NCI-H82 treated with DMSO at 0.1 percent for 48 hours (cell line): ENCODE measurements around the gene GPR35.

Experiments used
- DNase-seq: peaks from one replicate; lab custom pipeline; 2025; ENCODE audit not compliant: unreplicated experiment; lab: John Stamatoyannopoulos, UW

The GPR35 gene

DNA sequence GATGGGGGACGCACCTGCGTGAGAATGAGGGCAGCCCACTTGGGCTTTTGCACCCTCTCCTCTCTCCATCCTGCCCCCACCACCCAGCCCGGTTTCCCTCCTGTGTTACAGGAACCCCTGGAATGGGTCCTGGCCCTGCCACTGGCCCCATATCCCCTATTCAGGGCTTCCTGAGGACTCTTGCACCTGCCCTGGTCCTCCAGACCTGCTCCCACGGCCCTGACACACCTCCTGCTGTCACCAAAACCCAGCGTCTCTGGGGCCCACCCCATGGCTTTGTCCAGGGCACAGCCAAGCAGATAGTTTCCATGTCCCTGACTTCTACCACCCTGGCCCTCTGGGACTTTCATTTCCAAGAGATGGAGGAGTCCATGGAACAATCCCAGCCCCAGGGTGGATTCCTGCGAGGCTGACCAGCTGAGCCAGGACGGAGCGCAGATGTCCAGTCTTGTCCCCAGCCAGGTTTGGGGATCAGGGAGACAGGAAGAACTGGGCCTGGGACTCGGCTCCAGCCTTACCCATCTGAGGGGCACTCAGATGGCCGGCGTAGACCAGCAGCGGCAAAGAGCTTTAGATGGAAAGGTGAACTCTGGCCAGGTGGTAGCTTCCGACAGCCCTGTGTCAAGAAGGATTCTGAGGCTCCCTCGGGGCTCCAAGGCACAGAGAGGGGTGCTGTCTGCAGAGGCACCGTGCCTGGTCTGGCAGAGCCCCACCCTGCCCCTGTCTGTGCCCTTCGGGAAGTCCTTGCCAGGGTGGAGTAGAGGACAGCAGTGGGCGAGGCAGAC lies 12.0 kb downstream of the GPR35 start:
- DNase-seq, result no peak

DNA sequence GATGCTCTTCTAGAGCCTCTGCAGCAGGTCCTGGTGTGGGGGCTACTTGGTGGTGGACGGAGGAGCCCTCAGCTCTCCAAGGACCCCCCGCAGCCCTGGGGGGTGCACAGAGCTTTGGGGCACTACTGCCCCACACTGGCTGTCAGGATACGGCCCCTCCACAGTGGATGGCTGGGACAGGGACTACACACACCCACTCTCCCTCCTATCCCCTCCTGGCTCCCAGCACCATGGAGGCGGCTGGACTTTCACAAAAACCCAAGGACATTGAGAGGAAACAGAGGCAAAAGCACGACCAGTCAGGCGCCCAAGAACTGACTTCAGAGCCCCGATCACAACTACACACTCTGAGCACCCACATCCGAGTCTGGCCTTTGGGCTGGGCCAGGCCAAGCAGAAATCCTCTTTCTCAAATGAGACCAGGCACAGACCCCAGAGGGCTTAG lies 12.6 kb downstream of the GPR35 start:
- no peak for DNase-seq

DNA sequence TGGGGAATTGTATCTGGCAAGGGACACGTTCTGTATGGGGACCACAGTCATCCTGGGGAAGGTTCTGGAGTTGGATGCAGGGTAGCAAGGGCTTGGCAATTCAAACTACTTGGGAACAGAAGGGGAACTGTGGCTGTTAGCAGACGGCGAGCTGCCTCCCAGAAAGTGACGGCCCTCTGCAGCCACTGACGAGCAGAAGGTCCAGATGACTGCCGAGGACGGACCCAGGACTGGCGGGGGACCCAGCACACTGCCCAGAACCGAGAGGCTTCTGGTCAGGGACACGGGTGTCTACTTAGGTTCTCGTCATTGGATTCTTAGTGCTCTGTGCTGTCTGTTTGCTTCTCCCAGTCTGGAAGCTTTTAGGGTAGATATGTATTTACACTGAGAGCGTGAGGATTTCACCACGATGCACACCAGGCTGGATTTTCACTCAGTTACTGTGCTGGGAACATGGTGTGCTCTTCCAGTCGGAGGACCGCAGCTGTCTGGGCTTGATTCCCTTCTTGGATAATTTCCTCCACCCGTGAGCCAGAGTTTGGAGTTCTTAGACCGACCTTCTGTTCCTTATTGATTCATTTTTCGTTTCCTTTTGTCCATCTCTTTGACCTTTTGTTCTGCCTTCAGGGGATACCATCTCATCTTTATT lies 13.4 kb downstream of the GPR35 start:
- no peak for DNase-seq

DNA sequence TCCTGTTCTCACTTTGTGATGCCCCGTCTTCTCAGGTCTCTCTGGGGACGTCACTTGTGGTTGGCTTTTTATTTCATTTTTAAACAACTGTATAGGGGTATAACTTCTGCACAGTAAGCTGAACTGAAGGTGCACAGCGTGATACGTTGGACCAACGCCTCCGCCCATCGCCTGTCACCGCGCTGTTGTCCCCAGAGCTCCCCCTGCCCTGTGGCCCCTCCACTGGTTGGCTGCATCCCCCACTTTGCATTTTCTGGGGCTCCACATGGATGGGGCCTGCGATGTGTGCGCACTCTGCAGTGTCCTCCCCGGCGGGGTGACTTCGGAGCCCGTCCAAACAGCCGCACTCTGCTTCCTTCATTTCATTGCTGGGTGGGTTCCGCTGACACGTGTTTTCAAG lies 14.3 kb downstream of the GPR35 start:
- DNase-seq, result no peak

DNA sequence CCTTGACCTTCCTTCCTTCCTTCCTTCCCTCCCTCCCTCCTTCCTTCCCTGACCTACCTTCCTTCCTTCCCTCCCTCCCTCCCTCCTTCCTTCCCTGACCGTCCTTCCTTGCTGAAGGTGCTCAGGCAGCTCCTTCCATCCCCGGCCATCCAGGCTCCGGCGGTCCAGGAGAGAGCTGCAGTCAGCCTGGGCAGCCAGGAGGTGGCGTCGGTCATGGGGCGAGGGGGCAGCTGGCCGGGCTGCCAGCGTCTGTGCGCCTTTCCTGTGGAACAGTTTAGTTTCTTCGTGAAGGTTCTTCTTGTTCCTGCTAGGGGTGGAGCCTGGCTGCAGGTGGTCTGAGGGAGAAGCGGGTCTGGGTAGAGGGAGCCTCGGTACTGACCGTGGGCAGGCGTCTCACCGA lies 15.7 kb downstream of the GPR35 start:
- peak; percentile 4 for DNase-seq

DNA sequence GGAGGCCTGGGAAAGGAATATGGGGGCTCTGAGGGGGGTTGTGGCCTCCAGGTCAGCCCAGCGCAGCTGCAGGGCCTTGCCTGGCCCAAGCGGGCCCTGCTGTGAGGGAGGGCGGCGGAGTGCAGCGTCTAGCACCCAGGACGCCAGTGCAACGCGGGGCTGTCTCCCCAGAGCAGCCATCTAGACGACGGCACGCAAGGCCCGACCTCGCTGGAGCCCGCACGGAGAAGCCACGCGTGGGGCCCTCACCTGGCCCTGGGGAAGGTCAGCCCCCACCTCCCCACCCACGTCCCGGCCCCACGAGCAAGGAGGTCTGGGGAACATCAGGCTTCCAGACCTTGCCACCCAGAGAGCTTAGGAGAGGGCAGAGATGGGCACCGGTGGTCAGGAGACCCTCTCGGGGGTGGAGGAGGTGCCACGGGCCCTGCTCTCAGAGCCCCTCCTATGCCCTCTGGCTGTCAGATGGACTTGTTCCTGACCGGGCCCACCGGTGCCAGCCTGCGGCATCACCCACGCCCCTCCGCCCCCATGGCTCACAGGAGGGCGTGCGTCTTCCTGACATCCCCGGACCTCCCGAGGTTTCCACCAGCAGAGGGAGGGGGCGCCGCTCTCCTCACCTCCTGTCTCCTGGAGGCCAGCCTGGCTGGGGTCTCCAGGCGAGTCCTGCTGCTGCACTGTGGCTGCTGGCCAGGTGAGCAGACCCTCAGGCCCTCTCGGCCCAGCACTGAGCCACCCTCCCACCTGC lies 17.0 kb downstream of the GPR35 start:
- DNase-seq, result no peak

DNA sequence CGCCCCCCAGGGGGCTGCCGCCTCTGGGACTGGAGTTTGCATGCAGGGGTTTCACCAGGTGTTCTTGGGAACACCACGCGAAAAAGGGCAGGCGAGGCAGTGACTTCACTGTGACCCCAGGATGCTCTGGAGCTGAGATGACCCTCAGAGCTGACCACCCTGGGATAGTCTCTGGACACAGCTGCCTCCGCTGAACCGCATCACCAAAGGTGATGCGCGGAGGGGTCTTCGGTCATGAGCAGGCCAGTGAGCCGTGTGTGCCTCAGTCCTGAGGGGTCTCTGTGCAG lies 17.5 kb downstream of the GPR35 start:
- DNase-seq, result no peak

DNA sequence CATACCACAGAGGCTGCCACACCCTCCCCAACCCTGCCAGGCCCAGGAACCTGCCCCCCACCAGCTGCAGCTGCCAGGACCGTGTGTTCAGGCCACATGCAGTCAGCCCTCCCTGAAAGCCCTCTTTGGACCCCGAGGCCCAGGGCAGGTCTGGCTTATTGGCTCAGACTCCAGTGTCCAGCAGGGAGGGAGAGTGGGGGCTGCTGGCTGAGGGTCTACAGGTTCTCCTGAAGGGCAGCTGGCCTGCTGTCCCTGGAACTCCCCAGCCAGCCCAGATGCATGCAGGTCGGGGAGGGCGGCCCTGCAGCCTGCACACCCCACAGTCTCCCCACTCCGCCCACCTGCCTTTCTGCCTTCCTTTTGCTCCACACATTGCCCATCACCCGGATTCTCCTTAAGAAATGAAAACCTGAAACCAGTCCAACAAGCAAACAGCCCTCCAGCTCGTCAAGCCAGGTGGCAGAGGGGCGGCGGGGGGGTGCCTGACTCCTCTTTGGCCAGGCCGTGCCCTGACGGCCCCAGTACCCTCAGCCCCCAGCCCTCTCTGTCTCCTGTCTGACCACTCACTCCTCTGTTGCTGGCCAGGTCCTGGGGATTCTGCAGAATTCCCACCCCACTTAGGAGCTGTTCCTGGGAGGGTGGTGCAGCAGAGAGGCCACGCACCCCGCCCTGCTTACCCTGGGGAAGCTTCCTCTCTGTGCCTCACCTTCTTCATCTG lies 18.0 kb downstream of the GPR35 start:
- DNase-seq, result no peak

DNA sequence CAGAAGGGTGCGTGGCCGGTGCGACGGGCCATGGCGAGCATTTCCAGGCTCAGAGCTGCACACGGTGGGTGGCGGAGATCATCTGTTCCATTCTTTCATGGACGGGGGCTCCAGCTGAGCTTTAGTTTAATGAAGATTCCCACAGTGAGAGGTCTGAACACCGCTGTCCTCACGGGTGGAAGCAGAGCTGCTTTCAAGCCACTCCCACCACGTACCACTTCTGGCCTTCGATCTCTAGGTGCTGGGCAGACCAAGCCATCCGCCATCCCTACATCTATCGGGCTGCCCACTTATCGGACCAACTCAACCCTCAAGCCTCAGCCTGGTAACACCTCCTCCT lies 18.5 kb downstream of the GPR35 start:
- DNase-seq, result no peak

DNA sequence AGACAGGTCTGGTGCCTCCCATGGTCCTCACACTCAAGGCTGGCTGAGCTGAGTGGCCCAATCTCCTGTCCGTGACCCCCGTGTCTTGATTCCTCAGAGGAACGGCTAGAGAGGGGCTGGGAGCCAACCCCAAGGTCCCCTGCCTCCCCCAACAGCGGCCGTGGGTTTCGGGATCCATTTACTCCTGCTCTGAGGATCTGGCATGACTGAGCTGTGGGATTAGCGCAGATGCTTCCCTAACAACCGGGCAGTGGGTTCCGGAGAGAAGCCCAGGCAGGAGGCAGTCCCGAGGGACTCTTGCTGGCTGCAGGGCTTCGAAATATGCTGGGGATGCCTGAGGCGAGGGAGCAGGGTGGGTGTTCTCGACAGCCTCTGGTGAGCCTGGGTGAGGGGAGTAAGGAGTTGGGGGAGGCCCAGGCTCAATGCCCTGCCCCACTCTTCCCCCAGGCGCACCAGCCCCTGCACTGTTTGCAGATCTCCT lies 18.9 kb downstream of the GPR35 start:
- DNase-seq, result no peak

DNA sequence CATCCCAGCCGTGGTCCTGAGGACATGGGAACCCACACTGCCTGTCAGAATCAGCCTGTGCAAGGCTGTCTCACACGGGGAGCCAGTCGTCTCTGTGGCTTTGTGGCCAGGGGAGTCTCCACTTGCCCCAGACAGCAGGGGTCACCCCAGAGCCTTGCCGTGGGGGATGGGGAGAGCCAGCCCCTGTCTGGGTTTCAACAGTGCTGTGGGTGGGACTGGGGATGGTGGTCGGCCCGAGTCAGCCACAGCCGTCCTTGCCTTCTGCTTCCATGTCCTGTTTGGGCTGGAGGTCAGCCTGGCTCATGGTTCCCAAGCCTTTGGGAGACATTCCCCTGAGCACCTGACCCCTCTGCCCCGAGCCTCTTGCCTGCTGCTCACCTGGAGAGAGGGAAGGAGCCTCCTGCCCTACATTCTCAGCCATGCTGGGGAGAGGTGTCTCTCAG lies 19.6 kb downstream of the GPR35 start:
- no peak for DNase-seq

DNA sequence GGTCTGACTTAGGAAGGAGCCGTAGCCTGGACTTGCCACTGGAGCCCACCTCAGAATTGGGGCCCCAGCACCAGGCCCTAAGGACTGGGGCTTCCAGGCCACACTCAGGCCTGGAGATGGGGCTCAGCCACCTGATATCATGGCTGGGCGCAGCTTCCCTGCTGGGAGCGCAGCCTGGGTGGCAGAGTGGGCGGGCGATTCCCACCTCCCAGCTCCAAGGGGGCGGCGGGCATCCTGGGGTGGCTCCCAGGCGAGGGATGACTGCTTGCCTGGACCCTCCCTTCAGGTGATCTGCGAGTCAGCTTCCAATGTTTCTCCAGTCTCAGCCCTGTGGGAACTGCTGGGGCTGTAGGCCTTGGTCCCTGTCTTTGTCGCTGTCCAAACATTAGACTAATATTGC lies 20.1 kb downstream of the GPR35 start:
- DNase-seq, result no peak

DNA sequence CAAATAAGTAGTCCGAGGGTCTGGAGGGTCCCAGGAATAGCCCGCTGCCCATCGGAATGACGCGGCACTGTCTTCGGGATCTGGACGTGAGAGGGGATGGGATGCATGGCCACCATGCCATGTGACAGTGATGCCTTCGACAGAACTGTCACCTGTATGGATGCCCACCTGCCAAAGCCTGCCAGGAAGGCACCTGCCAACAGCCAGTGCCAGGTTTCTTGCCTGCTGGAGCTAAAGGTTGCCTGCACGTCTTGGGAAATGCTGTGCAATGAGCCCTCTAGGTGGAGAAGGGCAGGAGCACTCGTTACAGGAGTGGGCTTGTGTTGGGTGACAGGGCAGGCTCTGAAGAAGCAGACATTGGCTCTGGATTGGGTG lies 20.5 kb downstream of the GPR35 start:
- DNase-seq, result no peak

DNA sequence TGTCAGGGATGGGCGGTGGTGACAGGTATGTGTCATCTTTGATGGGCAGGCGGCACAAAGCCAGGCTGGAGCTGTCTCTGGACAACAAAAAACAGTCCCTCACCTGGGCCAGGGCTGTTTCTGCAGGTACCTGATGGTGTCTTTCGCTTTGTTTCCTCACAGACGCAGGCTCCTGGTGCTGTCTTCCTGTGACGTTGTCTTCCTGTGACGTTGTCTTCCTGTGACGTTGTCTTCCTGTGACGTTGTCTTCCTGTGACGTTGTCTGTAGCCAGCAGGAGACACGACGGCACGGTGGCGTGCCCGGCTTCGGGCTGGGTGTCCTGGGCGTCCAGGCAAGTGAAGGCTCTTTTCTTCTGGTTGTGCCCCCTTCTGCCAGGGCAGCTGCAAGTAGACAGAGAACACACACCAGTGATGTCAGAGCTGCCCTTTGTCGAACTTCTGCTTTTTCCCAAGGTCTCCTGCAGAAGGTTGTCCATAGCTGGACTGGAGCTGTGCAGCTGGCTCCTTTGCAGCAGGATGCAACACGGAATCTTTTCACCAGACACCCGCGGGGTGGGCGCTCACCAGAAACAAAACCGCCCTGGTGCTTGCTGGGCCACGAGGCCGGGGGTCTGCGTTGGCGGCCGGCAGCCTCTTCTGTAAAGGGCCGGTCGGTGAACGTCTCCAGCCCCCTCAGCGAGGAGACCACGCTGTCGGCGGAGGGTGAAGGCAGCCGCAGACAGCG lies 21.1 kb downstream of the GPR35 start:
- DNase-seq, result no peak

DNA sequence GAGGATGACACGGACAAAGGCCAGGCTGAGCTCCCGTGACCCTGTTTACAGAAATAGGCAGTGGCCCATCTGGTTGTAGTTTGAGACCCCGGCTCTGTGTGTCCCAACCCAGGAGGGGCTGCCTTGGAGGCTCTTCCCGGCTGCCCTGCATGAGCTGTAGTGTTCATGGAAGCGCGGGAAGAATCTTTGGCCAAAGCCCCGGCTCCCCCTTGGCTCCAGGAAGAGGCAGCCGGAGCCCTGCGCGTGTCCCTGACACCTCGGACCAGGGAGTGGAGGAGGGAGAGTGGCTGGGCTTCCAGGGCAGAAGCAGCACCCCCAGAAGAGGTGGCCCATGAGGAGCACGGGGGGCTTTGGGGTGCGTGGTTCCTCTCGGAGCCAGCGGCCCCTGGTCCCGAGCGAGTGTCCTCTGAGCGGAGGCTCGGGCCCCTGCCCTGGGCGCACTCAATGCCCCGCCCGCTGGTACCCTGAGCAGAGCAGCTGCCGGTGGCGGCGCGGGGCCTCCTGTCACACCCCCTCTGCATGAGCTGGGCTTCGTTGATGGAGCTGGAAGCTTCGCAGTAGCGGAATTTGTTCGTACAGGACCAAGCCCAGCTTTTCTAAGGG lies 21.7 kb downstream of the GPR35 start:
- DNase-seq, result no peak

DNA sequence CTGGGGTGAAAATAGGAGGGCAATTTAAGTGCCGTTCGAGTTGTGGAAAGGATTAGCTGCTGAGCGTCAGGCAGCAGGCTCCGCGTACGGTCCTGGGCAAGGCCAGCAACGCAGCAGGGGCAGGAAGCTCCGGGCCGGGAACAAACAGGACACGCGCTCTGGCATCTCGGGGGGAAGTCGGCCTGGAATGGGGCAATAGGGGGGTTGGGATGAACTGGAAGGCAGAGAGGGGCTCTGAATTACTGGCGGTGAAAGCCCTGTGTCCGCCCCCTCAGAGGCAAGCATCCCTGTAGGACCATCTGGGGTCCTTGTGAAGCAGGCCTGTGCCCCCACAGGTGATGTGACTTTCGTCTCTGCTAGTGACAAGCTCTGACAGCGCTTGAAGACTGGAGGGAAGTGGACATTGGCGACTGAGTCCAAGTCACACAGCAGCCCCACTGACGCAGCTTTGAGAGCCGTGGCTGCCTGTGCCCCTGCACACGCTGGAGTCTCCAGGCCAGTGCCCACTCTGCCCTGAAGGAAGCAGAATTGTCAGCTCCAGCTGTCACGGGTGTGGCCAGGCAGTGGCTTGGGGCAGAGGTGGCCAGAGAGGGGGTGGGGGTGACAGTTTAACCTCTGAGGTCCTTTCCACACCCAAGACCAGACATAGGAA lies 22.3 kb downstream of the GPR35 start:
- DNase-seq, result no peak

DNA sequence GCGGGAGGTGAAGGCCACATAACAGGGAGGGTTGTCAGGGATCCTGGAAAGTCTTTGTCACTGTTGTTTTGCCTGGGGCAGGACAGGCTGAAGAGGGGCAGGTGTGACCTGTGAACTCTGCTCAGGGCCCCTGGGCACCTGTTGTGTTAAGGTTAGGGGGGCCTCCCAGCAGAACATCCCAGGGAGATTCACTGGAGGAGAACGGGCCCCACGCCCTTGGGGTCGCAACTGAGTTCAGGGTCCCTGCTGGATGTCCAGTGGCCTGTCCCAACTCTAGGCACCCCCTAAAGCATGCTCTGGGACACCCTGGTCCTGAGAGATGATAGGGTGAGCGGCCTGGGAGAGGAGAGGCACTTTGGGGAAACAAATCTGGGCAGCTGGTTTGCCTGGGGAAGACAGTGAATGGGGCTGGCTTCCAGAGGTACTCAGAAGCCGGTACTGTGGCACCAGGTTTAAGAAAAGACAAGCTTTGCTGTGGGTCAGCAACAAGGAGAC lies 22.9 kb downstream of the GPR35 start:
- no peak for DNase-seq

DNA sequence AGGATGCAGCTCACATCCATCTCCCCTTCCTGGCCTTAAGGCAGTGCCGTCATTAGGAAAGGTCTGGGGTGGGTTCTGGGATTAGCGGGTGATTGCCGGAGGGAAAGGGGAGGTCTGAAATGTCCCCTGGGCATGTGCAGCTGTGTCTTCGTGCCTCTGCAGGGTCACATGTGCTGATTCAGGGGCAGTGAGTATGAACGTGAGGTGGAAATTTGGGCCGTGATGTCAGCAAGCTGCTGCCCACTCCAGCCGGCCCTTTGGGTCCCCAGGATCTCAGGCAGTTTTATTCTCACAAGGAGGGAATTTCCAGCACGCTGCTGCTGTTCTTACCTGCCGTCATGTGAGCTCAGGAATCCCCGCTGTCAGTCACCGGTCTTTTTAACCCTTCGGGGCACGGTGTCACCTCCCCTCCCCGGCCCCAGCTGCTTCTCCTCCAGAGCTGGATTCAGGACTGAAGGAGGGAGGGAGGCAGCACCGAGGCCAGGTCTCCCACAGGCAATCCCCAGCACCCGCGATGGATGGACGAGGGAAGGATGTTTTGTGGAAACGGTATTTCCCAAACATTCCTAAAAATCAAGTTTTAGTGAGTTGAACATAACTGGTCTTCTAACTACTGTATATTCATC lies 23.5 kb downstream of the GPR35 start:
- DNase-seq, result no peak

DNA sequence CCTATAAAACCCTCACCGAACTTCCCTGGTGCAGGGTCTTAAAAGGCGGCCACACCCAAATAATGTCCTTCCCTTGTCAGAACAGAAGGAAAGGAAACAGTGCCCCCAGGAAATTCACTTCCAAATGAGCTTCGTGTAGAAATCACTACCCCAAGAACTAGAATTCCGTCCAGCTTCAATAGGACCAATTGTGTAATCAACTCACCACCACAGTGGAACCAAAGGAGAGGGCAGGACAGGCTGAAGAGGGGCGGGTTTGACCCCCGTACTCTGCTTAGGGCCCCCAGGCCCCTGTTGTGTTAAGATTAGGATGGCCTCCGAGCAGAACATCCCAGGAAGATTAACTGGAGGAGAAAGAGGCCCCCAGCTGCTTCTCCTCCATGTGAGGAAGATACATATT lies 24.1 kb downstream of the GPR35 start:
- no peak for DNase-seq
